Posterior cingulate gyrus (tissue), 11 donors: ENCODE results near the gene DHTKD1.
A peak's percentile ranks its signal among the peaks of the same experiment; 100 is the strongest.
"Not testable (repeated sequence)": the region's sequence is repeated elsewhere in the genome, so short reads cannot be mapped to it uniquely, and the experiment has no call there.

ENCODE experiments used
- DNase-seq, 10 donors: peaks; one replicate each; pipeline versions ENCODE4 v3.0.0 to v3.0.0-alpha.2; 2020 to 2021; ENCODE audit warnings: mixed read lengths in 3 of 10
- intact Hi-C: fragments of 100-400 bp; cut with DNase I; formaldehyde crosslinking; loops from one replicate; pipeline ENCODE4 v1.15.1; 2023

Gene DHTKD1

DNA sequence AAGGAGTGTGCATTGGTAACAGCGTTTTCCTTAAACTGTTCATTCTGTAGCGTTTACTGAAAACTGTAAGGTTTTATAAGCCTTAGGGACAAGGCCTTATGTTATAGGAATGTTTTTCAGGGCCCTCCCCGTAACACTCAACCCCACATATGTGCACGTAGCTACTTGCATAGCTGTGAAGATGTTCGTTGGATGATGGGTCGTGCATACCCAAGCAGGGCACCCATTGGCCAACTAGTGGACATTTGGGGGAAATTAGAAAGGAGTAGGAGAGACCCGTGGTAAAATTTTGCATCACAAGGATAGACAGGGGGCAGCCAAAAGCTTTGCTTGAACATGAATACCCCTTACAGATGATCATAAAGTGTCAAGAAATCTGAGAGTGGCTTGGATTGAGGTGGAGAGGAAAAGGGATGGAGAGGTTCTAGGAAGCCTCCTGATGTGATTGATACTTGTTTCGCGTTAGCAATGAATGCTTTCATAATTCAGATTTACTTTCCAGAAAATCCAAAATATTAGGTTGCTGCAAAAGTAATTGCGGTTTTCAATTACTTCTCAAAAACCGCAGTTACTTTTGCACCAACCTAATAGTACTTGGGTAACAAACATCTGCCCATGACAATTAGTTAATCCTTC, 61.6 kb downstream of the DHTKD1 start:
- peak in 4 of 10 donors; percentile 21 to 37 (median 28) for DNase-seq
- intact Hi-C loops = no loop called here

DNA sequence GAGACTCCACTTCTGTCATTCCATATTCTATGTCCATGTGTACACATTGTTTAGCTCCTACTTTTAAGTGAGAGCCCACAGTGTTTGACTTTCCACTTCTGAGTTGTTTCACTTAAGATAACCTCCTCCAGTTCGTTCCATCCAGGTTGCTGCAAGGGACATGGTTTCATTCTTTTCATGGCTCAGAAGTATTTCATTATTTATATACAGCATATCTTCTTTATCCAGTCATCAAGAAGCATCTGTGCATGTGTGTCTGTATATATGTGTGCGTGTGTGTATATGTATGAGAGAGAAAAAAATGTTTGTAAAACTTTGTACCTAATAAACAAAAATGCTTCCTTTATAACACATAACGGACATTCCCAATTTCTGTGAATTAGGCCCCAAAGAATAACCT, 66.9 kb downstream of the DHTKD1 start:
- DNase-seq = no peak
- intact Hi-C loops = no loop called here

DNA sequence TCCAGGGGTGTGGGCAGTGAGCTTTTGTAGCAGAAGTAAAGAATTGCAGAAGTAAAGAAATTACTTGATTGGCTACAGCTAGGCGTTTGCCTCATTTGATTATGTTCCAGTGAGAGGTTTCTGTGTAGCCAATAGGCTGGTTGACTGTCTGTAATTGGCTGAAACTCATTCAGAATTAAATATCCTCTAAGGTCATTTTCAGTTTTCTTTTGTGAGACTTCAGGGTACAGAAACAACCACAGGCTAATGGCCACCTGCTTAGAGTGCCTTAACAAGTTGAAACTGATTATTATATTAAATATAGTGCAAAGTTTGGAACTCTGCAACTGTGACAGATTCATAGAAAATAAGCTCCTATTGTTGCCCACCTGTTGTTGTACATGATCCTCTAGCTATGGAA, 71.3 kb downstream of the DHTKD1 start:
- DNase-seq = no peak
- intact Hi-C loops = no loop called here

DNA sequence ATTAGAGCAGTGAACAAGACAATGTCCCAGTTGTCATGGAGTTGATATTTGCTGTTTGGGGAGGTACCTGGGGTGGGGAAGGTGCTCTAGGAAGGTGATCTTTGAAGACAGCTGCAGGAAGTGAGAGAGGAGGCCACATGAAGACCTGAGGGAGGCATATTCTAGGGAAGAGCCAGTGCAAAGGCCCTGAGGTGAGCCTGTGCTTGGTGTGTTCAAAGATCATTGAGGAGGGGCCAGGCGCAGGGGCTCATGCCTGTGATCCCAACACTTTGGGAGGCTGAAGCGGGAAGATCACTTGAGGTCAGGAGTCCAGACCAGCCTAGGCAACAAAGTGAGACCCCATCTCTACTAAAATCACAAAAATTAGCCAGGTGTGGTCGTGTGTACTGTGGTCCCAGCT, 75.8 kb downstream of the DHTKD1 start:
- intact Hi-C loops = no loop called here
- no peak for DNase-seq

DNA sequence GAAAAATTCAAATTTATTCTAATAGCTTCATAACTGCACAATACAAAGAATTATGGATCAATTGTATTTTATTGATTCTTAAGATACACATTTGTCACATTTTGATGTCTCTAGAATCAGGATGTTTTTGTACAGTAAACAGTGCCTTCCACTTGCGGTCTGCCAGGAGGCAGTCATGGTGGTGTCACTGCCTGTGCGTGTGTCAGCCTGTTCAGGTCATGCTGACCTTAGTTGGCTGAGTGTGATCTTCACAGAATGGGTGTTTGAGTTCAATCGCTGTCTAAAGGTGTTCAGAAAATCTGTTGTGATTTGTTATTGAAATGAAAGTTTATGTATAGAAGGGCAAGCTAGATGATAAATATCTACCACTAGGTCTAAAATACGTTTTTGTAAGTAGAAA, 81.4 kb downstream of the DHTKD1 start:
- intact Hi-C loops = no loop called here
- no peak for DNase-seq

DNA sequence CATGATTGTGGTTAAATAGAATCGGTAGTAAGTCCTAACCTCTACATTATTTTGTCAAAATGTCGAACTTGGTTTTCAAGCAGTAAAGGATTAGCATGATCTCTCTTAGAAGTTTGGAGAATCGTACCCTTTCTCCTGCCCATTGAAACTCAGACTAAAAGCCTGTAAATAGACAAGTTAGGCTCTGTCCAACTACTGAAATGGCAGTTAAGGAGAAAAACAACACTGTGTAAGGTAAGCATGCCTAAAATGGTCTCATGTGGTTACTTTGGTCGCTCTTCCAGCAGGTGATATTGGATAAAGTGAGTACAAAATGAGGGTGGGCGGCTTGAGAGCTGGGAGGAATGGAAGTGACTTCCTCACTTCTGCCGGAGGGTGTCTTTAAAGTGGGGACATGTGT, 85.8 kb downstream of the DHTKD1 start:
- intact Hi-C loops = no loop called here
- no peak for DNase-seq

DNA sequence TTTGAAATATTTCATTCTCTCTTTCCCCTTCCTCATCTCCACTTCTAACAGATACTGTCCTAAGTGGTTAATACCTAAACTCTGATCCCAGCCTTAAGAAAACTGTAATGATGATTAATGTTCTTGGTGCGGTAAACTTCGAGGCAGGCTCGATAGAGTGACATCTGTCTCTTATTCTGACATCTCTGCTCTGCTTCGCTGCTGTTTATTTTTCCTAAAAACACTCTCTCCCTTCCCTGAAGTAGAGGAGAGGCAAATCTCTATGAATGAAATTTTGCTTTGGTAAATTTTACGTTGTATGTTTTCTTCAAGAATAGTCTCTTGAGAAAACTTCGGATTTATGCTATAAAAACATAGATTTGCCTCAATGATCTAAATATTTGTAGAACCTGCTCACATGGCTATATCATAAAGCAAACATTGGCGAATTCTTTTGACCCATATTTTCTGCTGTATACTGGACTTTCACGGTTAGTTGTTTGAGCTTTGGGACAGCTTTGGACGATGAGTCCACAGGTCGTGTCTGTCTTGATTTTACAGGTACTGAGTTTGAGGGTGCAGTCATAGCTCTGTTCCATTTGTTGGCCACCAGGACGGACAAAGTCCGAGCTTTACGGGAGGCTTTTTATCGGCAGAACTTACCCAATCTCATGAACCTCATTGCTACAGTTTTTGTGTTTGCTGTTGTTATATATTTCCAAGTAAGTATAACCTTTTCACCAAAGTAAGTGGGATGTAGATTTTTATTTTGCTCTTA, 87.8 kb downstream of the DHTKD1 start:
- no peak for DNase-seq
- intact Hi-C loops = no loop called here

DNA sequence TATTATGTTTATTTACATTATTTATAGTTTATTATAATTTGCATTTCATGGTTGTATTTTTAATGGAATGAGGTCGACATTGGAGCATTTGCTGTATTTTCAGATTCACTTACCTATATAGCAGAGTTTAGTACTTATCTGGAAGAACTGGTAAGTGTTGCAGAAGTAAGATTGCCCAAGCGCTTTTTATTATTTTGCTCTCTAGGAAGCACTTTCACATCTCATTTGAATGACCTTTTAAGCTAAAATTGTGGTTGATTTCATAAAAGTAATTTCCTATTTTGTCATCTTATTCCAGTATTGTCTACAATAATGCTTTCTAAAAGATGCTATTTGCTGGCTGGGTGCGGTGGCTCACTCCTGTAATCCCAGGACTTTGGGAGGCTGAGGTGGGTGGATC, 89.4 kb downstream of the DHTKD1 start:
- intact Hi-C loops = no loop called here
- no peak for DNase-seq

DNA sequence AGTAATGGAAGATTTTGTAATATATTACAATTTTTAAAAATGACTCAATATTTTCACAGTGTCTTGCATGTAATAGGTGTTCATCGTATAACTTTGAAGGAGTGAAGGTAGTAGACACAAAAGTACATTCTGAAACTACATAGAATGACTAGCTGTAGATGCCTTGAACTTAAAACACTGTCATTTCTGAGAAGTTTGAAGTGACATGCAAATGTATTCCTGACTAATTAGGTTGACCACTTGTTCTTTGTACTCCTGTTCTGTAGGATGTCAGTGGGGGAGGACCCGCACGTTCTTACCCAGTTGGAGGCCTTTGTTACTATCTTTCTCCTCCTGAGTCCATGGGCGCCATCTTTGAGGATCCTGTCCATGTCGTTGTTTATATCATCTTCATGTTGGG, 91.9 kb downstream of the DHTKD1 start:
- intact Hi-C loops = no loop called here
- no peak for DNase-seq

DNA sequence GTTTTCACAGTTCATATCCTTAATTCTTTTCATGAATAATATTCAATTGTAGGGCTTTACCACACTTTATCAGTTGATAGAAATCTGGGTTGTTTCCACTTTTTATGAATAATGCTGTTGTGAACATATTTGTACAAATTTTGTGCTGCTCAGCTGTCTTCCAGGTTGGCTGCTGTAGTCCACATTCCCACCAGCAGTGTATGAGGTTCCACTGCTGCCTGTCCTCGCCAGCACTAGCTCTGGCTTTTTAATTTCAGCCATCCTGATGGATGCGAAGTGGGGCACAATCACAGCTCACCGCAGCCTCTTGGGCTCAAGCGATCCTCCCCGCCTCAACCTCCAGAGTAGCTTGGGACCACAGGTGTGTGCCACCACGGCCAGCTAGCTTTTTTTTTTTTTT, 94.2 kb downstream of the DHTKD1 start:
- intact Hi-C loops = no loop called here
- peak in 1 of 10 donors; percentile 61 for DNase-seq

DNA sequence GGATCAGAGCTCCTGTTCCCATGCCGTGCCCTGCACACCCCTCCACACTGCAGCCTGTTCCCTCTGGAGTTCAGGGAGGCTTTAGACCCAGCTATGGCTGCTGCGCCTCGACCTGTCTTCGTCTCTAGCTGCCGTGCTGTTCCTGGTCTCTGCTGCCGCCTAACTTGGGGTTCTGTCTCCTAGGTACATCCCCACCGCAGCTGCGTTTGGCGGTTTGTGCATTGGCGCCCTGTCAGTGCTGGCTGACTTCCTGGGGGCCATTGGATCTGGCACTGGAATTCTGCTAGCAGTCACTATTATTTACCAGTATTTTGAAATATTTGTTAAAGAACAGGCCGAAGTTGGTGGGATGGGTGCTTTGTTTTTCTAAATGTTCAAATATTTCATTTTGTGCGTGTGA, 95.3 kb downstream of the DHTKD1 start:
- intact Hi-C loops = no loop called here
- DNase-seq = peak in 1 of 10 donors; percentile 76

DNA sequence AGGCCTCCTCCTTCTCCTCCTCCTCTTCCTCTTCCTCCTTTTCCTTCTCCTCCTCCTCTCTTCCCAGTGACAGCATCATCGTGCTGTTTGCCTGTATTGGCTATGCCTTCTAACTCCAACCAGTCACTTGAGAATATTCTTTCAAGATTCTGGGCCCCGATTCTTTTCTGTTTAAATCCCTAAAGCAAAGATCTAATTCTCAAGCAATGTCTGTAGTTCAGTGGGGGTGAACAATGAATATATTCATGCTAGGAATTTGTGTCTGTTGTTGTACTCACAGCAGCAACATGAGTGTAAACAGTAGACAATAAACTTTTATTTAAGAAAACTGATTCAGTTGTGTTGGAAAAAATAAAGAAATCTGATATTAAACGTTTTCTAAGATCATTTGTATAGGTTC, 96.3 kb downstream of the DHTKD1 start:
- DNase-seq = no peak
- intact Hi-C loops = no loop called here

DNA sequence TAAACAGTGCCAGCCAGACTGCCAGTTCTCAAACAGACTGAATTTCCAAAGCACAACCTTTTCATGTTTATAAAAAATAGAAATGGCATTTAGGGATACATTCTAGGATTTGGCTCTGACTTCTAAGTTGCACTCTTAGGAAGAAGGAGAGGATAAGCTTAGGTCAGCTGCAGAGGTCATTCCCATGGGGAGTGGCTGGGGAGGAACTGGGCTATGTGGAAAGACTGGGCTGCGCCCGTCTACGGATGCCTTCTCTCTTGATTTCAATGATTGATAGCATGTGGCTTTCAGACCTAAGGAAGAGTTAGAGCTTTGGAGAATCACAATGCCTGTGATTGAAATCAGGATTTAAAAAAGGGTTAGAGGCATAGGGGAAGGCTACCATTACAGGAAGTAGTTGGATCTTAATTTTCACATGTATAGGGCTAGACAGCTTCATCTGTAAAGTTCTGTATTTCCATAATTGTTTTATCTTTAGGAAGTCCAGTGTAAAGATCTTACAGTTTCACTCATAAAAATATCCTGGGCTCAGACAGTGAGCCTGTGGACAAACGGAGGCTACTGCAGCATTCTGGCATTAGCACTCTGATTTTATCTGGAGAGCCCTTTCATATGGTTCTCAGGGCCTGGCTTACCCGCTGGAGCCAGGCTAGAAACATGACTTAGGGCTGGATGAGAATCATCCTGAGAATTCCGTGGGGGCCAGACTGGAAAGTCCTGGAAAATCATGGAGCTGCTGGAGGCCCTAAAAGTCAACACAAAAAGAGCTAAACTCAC, 97.4 kb downstream of the DHTKD1 start:
- DNase-seq = no peak
- intact Hi-C loops = no loop called here

DNA sequence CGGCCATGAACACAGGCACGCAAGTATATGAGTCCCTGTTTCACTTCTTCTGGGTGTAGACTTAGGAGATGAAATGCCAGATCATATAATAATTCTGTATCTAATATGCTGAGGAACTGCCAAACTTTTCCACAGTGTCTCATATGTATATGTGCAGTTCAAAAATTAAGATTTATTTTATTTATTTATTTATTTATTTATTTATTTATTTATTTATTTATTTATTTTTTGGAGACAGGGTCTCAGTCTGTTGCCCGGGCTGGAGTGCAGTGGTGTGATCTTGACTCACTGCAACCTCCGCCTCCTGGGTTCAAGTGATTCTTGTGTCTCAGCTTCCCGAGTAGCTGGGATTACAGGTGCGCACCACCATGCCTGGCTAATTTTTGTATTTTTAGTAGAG, 102.8 kb downstream of the DHTKD1 start:
- peak in 1 of 10 donors; percentile 67 for DNase-seq
- intact Hi-C loops = not testable (repeated sequence)
